D721Med (cell line): Measurements from ENCODE around the gene FEZ2.
A peak's percentile ranks its signal among the peaks of the same experiment; 100 is the strongest.

Source experiments
- DNase-seq: peaks from one replicate; pipeline ENCODE4 v3.0.0; 2011; ENCODE audit warnings: low spot score; ENCODE audit not compliant: insufficient read length
- FAIRE-seq: peaks from 2 replicates; lab custom pipeline; 2011; peaks lifted over from hg19 to GRCh38; lab: Jason Lieb, UNC
- TF ChIP-seq, protein P1 (sequence below): IDR thresholded peaks from 2 replicates; pipeline ENCODE4 v1.5.1; 2012; ENCODE audit warnings: mild to moderate bottlenecking, control low read depth; ENCODE audit not compliant: insufficient read depth; ENCODE audit errors: missing control alignments

FEZ2 gene

DNA sequence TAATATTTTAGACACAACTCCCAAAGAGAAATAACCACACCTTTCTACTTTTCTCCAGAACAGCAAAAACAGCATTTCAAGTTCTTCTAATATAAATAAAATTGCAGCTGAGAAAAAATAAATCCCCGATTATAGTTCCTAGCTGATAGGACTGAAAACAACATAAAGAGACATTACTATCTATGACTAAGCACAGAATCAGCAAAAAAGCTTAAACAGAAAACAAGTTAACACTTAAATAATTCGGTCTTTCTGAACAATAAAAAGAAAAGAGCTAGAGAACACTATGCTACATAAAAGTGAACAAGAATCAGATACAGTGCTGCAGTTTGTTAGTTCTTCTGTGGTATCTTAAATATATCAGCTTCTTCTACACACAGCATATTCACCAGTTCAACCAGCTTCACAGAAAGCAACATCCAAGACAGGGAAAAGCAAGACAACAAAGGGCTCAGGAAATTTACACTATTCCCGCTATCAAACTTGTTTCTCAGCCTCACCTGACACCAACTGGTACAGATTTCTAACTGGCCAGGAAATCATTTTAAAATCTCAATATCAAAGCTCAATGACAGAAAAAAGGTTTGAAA is 28.6 kb downstream of the FEZ2 start:
- peak; percentile 53 for FAIRE-seq
- DNase-seq: no peak
- TF ChIP-seq, protein P1, sequence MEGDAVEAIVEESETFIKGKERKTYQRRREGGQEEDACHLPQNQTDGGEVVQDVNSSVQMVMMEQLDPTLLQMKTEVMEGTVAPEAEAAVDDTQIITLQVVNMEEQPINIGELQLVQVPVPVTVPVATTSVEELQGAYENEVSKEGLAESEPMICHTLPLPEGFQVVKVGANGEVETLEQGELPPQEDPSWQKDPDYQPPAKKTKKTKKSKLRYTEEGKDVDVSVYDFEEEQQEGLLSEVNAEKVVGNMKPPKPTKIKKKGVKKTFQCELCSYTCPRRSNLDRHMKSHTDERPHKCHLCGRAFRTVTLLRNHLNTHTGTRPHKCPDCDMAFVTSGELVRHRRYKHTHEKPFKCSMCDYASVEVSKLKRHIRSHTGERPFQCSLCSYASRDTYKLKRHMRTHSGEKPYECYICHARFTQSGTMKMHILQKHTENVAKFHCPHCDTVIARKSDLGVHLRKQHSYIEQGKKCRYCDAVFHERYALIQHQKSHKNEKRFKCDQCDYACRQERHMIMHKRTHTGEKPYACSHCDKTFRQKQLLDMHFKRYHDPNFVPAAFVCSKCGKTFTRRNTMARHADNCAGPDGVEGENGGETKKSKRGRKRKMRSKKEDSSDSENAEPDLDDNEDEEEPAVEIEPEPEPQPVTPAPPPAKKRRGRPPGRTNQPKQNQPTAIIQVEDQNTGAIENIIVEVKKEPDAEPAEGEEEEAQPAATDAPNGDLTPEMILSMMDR: no peak

DNA sequence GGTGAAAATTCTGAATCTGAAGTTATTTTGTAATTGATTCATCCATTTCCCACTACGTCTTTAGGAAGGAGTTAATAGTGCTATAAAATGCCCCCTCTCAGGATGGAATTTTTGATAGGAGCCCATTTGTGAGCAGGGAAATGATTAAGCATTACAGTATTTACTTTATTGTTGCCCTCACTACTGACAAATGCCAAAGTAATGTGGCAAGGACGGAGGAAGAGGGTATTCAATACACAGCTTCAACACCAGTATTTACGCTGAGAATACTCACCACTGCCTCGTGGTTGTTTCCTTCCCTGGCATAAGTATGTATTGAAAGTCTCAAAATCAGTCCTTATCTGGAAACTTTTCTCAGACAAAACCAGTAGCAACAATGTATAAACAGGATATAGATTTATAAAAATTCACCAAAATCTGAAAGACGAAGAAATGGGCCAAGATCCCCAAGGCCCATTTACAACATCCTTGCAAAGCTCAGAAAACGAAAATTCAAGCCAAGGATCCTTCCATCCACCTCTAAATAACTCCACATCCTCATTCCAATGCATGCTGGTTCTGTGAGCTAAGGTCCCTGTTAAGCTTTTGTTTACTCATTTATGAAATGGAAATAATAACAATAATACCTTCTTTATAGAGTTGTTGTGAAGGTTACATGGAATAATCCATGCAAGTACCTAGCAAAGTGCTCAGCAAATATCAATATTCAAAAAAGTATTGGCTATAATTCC is 29.3 kb downstream of the FEZ2 start:
- TF ChIP-seq, protein P1: no peak
- FAIRE-seq (no peak), DNase-seq (no peak)

DNA sequence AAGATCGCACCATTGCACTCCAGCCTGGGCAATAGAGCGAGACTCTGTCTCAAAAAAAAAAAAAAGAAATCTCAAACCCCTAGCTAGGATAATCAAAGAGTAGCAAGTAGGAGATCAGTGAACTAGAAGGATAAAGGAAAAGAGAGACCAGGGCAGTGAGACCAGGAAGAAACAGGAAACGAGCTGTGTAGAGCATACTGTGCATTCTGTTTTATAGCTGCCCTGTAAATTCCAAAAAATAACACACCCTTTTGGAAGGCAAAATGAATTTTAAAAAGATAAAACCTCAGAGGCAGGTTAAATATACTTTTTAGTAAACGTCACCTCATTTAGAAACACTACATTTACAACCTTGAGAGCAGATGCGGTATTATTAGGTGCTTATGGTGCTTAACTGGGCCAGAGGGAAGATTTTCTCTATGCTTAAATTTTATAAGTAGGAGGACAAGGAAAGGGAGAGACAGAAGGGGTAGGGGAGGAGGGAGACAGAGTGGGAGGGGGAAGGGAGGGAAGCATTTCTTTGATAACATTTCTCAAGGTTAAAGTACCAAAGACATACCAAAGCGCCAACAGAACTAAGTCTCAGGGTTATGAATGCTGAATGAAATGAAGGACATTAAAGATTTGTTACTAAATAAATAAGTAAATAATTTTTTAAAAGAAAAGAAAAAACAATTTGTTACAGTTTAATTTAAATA is 30.1 kb downstream of the FEZ2 start:
- FAIRE-seq (no peak), DNase-seq (no peak)
- TF ChIP-seq, protein P1: no peak

DNA sequence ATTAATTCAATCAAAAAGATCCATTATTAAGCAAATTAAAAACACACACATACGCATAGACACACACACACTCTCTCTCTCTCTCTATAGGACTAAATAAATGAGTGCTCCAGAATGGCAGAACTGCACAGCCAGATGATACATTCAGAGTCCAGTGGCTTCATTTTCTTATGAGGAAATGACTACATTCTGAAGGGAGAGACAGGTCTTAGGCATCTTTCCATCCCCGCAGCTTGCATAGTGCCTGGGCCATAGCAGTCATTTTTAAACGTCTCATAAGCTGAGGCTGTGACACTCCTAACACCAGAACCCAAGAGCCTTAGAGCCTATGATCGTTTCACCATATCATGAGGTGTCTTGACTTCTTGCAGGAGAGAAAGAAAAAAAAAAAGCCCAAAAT is 31.1 kb downstream of the FEZ2 start:
- FAIRE-seq: no peak
- DNase-seq: no peak
- TF ChIP-seq, protein P1: no peak

DNA sequence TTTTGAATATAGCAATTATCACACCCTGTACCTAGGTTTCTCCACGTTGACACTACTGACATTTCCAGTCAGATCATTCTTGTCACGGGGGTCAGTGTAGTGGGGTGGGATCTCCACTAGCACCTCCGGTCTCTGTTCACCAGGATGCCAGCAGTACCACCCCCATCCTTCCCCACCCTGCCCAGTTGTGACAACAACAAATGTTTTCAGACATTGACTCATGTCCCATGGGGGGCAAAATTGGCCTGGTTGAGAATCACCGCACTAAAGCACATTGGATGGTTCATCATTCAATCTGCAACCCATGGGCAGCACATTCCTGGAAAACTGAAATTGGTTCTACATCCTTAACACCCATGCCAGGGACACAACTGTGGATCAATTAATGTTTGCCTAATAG is 32.3 kb downstream of the FEZ2 start:
- DNase-seq (no peak), FAIRE-seq (no peak)
- TF ChIP-seq, protein P1: no peak

DNA sequence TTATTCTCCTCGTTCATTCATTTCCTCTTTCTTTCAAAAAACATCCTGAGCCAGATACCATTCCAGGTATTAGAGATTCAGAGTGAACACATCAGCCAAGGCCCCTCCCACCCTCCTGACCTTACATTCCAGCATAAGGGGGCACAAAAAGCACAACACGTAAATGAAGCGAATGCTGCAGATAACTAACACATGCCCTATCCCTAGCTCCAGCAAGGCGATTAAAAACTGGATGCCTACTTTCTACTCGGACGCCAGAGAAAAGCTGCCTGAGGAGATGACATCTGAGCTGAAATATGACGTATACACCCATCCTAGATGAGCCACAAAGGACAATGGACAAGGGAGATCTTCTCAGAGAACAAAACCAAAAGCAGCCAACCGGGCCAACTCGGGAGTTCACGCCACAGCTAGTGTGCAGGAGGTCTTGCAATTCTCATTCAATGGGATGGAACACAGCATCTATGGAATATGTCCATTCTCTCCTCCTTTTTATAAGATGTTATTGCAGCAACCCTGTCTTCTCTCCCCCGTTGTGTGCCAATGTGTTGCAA is 33.5 kb downstream of the FEZ2 start:
- no peak for FAIRE-seq
- no peak for DNase-seq
- TF ChIP-seq, protein P1: no peak
